ENCODE measurements around the gene SLC16A13. TPM values are rescaled to one million over a fixed set of nuclear protein-coding genes. Genes with fewer than 3 reads are reported as not detected.
"Not testable (repeated sequence)": the region's sequence is repeated elsewhere in the genome, so short reads cannot be mapped to it uniquely, and the experiment has no call there.

SLC16A13 gene, protein sequence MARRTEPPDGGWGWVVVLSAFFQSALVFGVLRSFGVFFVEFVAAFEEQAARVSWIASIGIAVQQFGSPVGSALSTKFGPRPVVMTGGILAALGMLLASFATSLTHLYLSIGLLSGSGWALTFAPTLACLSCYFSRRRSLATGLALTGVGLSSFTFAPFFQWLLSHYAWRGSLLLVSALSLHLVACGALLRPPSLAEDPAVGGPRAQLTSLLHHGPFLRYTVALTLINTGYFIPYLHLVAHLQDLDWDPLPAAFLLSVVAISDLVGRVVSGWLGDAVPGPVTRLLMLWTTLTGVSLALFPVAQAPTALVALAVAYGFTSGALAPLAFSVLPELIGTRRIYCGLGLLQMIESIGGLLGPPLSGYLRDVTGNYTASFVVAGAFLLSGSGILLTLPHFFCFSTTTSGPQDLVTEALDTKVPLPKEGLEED
- polyA plus RNA-seq (2012; ENCODE audit: missing spikeins) = 2.2 TPM

- peak; percentile 100 for FAIRE-seq
- DNase-seq (ENCODE audit: insufficient read length) = peak; percentile 100
- TF ChIP-seq POLR2AphosphoS5 (IDR thresholded peaks at IDR 0.05; ENCODE audit: low read depth, low read length) (peak; percentile 97), POLR2A (IDR thresholded peaks at IDR 0.05; ENCODE audit: low read depth, low read length) (peak; percentile 97), TAF1 (IDR thresholded peaks at IDR 0.05; ENCODE audit: borderline replicate concordance, low read depth, low read length) (peak; percentile 68; the same call in 1 of the 2 replicates)
Measured at GRCh38 chr17:7035591-7036368, at the start of gene SLC16A13. SLC16A13 (plus strand) TSS chr17:7036015; CDS start chr17:7036383, 368 bp downstream.

GRCh38 chr17:6986676-6987075 lies 49.1 kb upstream of the SLC16A13 start:
- DNase-seq (ENCODE audit: insufficient read length) = no peak
- FAIRE-seq = no peak
- TF ChIP-seq POLR2AphosphoS5 (IDR thresholded peaks at IDR 0.05; ENCODE audit: low read depth, low read length) (no peak), TAF1 (IDR thresholded peaks at IDR 0.05; ENCODE audit: borderline replicate concordance, low read depth, low read length) (no peak), POLR2A (IDR thresholded peaks at IDR 0.05; ENCODE audit: low read depth, low read length) (no peak)

DNA sequence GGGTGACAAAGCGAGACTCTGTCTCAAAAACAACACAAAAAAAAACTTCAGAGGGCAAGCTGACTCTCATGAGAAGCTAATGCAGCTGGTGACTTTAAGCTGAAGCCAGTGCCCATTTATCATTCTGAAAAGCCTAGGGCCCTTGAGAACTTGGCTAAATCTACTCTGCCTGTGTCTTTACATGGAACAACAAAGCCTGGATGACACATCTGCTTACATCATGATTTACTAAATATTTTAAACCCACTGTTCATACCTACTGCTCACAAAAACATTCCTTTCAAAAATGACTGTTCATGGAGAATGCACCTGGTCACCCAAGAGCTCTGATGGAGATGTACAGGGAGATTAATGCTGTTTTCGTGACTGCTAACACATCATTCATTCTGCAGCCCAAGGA lies 46.0 kb upstream of the SLC16A13 start:
- DNase-seq (ENCODE audit: insufficient read length) (no peak), FAIRE-seq (no peak)
- TF ChIP-seq POLR2AphosphoS5 (IDR thresholded peaks at IDR 0.05; ENCODE audit: low read depth, low read length) = no peak

GRCh38 chr17:6993613-6994056 lies 42.2 kb upstream of the SLC16A13 start:
- DNase-seq (ENCODE audit: insufficient read length); FAIRE-seq: not testable (repeated sequence)

DNA sequence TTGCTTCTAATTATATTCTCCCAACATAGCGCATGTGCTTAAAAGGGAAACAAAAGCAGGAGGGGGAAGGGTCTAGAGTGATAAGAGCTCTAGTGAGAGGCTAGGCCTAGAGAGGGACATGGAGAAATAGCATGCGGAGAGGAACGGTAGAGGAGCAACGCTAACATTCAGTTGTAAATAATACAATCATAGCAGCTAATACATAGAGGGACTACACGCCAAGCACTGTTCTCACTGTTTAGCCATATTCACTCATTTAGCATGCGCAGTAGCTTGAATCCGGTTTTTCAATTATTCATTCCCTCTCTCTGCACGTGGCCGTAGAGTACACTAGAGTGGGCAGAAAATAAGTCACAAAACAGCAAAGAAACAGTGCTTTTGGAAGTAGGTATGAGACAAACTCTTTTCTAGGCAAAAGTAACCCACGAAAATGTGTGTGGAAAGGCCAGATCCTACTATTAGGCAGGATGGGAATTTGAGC lies 41.7 kb upstream of the SLC16A13 start:
- DNase-seq (ENCODE audit: insufficient read length) (no peak), FAIRE-seq (no peak)
- TF ChIP-seq POLR2A (IDR thresholded peaks at IDR 0.05; ENCODE audit: low read depth, low read length) (no peak), TAF1 (IDR thresholded peaks at IDR 0.05; ENCODE audit: borderline replicate concordance, low read depth, low read length) (no peak), POLR2AphosphoS5 (IDR thresholded peaks at IDR 0.05; ENCODE audit: low read depth, low read length) (no peak)

- FAIRE-seq = no peak
- no peak for TF ChIP-seq POLR2A (IDR thresholded peaks at IDR 0.05; ENCODE audit: low read depth, low read length)
- TF ChIP-seq POLR2AphosphoS5 (IDR thresholded peaks at IDR 0.05; ENCODE audit: low read depth, low read length) = no peak
- TF ChIP-seq TAF1 (IDR thresholded peaks at IDR 0.05; ENCODE audit: borderline replicate concordance, low read depth, low read length) = no peak
- no peak for DNase-seq (ENCODE audit: insufficient read length)
Measured at GRCh38 chr17:6994666-6995256, 41.1 kb upstream of the SLC16A13 start.

DNA sequence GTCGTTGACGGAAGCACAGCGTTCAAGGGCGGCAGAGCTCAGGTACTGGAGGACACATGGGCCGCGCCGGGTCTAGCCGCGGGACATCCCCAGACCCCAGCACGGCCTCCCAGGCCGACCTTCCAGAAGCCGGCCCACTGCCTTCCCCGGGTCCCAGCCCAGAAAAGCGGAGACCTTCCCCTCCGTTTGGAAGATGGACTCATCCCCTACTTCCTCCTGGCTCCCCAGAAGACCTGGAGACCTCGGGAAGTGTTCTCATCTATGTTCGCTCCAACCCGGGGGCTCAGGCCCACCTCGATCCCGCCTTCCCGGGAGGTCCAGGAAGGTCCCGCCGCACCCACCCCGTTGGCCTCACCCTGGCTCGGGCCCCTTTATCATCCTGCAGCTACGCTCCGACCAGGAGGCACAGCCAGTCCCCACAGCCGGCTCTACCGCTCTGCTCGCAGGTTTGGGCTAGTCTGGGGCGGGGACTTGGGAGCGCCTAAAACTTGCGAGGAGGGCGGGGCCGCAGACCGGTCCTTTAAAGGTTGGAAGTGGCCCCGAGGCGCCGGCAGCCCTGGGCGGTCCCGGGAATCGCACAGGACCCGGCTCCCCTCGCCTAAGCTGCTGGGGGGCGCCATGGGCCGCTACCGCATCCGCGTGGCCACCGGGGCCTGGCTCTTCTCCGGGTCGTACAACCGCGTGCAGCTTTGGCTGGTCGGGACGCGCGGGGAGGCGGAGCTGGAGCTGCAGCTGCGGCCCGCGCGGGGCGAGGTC lies 40.1 kb upstream of the SLC16A13 start, which contains the start of gene ALOX12:
Gene ALOX12, plus strand, starts transcription at position 550 of the 756 bp plus-strand sequence. Its CDS starts 69 bp downstream, at position 619.
- DNase-seq (ENCODE audit: insufficient read length) (no peak), FAIRE-seq (no peak)
- TF ChIP-seq POLR2AphosphoS5 (IDR thresholded peaks at IDR 0.05; ENCODE audit: low read depth, low read length) (no peak), POLR2A (IDR thresholded peaks at IDR 0.05; ENCODE audit: low read depth, low read length) (no peak), TAF1 (IDR thresholded peaks at IDR 0.05; ENCODE audit: borderline replicate concordance, low read depth, low read length) (no peak)

GRCh38 chr17:6996256-6997011 lies 39.4 kb upstream of the SLC16A13 start:
- no peak for FAIRE-seq
- DNase-seq (ENCODE audit: insufficient read length) = no peak
- no peak for TF ChIP-seq TAF1 (IDR thresholded peaks at IDR 0.05; ENCODE audit: borderline replicate concordance, low read depth, low read length)
- no peak for TF ChIP-seq POLR2A (IDR thresholded peaks at IDR 0.05; ENCODE audit: low read depth, low read length)
- no peak for TF ChIP-seq POLR2AphosphoS5 (IDR thresholded peaks at IDR 0.05; ENCODE audit: low read depth, low read length)

- no peak for TF ChIP-seq POLR2A (IDR thresholded peaks at IDR 0.05; ENCODE audit: low read depth, low read length)
- TF ChIP-seq POLR2AphosphoS5 (IDR thresholded peaks at IDR 0.05; ENCODE audit: low read depth, low read length) = no peak
- TF ChIP-seq TAF1 (IDR thresholded peaks at IDR 0.05; ENCODE audit: borderline replicate concordance, low read depth, low read length) = no peak
- FAIRE-seq (no peak), DNase-seq (ENCODE audit: insufficient read length) (no peak)
Measured at GRCh38 chr17:6997171-6997570, 38.6 kb upstream of the SLC16A13 start.

GRCh38 chr17:6998855-6999508 lies 36.8 kb upstream of the SLC16A13 start:
- TF ChIP-seq TAF1 (IDR thresholded peaks at IDR 0.05; ENCODE audit: borderline replicate concordance, low read depth, low read length) = no peak
- no peak for TF ChIP-seq POLR2AphosphoS5 (IDR thresholded peaks at IDR 0.05; ENCODE audit: low read depth, low read length)
- TF ChIP-seq POLR2A (IDR thresholded peaks at IDR 0.05; ENCODE audit: low read depth, low read length) = no peak
- FAIRE-seq = no peak
- no peak for DNase-seq (ENCODE audit: insufficient read length)

All from GM12892 (cell line).